Muscle layer of duodenum (tissue), 2 donors: ENCODE measurements around the gene LELP1.
"Not testable (repeated sequence)": the region's sequence is repeated elsewhere in the genome, so short reads cannot be mapped to it uniquely, and the experiment has no call there.

Source experiments
- H3K27ac ChIP-seq: one replicate; pipeline ENCODE4 v1.7.0; 2013; ENCODE audit warnings: mild to moderate bottlenecking, low read length
- H3K27me3 ChIP-seq: one replicate; pipeline ENCODE4 v1.7.0; 2013; ENCODE audit warnings: low read depth, mild to moderate bottlenecking, control low read depth, low read length
- H3K36me3 ChIP-seq, 2 donors: one replicate each; pipeline ENCODE4 v1.7.0; 2013; ENCODE audit warnings: low read length in 2 of 2, control low read depth in 1 of 2, mild to moderate bottlenecking in 1 of 2; ENCODE audit not compliant: insufficient read depth in 2 of 2, control insufficient read depth in 1 of 2
- H3K4me1 ChIP-seq, 2 donors: one replicate each; pipeline ENCODE4 v1.7.0; 2013; ENCODE audit warnings: low read length in 2 of 2, mild to moderate bottlenecking in 2 of 2, control low read depth in 1 of 2, moderate library complexity in 1 of 2; ENCODE audit not compliant: insufficient read depth in 2 of 2, control insufficient read depth in 1 of 2
- H3K4me3 ChIP-seq, 2 donors: one replicate each; pipeline ENCODE4 v1.7.0; 2013; ENCODE audit warnings: low read length in 2 of 2, low read depth in 1 of 2, mild to moderate bottlenecking in 1 of 2
- H3K9me3 ChIP-seq, 2 donors: one replicate each; pipeline ENCODE4 v1.7.0; 2013; ENCODE audit warnings: low read length in 2 of 2, control low read depth in 1 of 2, mild to moderate bottlenecking in 1 of 2; ENCODE audit not compliant: control insufficient read depth in 1 of 2
- donor health status: healthy.

LELP1 gene

DNA sequence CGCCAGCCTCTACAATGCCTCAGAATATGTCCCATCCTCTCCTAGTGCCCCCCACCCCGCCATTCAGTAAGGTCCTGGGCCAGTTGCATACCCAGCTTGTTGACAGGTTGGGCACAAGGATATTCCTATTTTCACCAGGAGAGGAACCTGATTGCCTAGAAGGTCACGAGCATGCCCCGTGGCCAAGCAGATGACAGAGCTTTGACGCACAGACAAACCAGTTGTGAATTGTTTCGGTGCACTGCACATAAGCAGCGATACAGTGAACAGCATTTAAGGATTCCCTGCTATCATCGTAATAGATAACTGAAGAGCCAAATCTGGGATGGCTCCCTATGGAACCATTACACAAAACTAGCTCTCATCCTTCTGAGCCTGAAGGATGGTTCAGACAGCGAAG lies 3.4 kb downstream of the LELP1 start:
- Histone ChIP-seq H3K9me3 (no peaks in the 10 kb centered on the region), H3K27me3 (no peaks in the 10 kb centered on the region), H3K36me3 (no peaks in the 10 kb centered on the region), H3K27ac (no peak overlapping the region), H3K4me3 (no peak overlapping the region), H3K4me1 (no peaks in the 10 kb centered on the region)

DNA sequence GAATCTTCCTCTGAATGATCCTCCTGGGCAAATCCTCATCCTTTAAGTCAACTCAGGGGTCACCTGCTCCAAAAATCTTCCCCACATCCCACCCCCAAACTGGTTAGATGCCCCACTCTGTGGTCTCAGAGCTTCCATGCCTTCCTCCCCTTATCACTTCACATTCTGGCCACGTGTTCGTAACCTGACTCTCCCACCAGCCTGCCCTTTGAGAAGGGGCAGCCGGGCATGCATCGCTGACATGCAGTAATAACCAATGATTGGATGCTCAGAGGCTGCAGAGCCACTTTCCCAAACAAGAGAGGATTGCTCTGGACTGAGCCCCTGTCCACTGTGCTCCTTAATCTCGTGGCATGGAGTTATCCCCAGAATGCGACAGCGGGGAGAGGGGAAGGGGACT lies 7.0 kb downstream of the LELP1 start:
- Histone ChIP-seq H3K4me3 (no peak overlapping the region), H3K4me1 (no peaks in the 10 kb centered on the region), H3K27me3 (no peaks in the 10 kb centered on the region), H3K9me3 (no peaks in the 10 kb centered on the region), H3K36me3 (no peaks in the 10 kb centered on the region), H3K27ac (no peak overlapping the region)

DNA sequence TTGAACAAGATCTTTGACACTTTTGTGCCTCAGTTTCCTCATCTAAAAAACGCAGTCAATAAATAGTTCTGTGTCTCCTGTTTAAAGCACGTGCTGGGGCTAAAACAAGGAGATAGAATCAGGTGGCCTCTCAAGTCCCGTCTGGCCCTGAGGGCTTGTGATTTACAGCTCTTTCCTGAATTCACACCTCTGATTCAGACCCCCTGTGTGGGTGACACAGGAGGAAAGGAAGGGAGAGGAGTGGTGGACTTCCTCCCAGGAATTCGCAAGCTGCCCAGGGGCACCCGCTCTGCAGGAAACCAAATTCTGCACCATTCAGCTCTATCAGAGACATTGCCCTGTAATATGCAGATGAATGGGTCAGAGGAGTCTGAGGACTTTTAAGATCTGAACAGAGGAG lies 9.0 kb downstream of the LELP1 start:
- H3K36me3 ChIP-seq: no peaks in the 10 kb centered on the region
- H3K27ac ChIP-seq: no peak overlapping the region
- H3K4me3 ChIP-seq: no peak overlapping the region
- H3K4me1 ChIP-seq: no peaks in the 10 kb centered on the region
- no peaks in the 10 kb centered on the region for H3K27me3 ChIP-seq
- no peaks in the 10 kb centered on the region for H3K9me3 ChIP-seq

DNA sequence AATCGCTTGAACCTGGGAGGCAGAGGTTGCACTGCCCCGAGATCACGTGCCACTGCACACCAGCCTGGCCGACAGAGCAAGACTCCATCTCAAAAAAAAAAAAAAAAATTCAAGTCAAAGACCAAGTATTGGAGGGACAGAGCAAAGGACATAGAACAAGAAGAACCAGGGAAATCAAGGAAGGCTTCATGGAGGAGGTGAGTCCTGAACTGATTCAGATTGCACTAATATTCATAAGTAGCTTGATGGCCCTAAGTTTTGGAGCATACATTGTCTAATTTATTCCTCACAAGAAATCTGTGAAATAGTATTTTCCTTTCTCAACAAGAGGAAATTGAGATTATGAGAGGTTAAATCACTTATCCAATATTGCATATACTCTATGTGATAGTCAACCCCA lies 10.3 kb downstream of the LELP1 start:
- no peaks in the 10 kb centered on the region for H3K9me3 ChIP-seq
- H3K27ac ChIP-seq: no peak overlapping the region
- no peaks in the 10 kb centered on the region for H3K4me1 ChIP-seq
- no peak overlapping the region for H3K4me3 ChIP-seq
- no peaks in the 10 kb centered on the region for H3K36me3 ChIP-seq
- no peaks in the 10 kb centered on the region for H3K27me3 ChIP-seq

DNA sequence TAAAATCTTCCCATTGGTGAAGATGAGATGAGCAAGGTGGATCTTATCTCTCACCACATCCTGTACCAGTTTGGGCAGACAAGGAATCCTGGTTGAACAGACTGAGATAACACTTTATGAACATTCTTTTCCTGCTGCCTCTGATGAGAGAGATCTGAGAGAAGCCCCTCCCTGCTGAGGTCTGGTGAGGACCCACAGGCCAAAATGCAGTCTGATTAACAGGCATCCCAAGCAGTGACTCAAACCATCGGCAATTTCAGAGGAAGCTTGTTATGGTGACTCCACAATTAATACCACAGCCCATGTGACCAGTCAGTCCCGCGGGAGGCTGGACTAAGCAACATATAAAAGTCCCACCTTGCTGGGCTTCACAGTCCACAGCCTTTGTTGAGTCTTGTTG lies 14.0 kb downstream of the LELP1 start, which contains the start of gene PRR9:
PRR9 (plus strand) TSS at position 373 of the 400 bp plus-strand sequence. CDS start 561 bp downstream, outside the sequence.
- Histone ChIP-seq H3K27me3 (no peaks in the 10 kb centered on the region), H3K9me3 (no peaks in the 10 kb centered on the region), H3K4me3 (no peak within 1 kb of the TSS)

DNA sequence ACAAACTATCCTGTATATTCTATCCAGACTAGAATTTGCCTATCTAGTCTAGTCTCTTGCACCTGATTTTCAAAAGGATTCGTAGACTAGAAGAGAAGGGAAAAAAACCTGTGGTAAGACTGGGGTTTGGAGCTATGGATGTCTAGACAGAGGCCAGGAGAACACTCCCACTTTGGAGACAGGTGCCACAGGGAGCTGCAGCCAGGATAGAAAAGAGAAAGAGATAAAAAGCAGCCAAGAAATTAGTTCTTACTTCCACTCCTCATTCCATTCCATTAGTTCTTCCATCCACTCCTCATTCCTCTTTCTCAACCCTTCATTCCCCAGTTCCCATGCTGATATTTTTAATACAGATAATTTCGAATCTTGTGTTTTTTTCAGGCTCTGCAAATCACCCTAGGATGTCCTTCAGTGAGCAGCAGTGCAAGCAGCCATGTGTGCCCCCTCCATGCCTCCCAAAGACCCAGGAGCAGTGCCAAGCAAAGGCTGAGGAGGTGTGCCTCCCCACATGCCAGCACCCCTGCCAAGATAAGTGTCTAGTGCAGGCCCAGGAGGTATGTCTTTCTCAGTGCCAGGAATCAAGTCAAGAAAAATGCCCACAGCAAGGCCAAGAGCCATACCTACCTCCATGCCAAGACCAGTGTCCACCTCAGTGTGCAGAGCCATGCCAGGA lies 14.7 kb downstream of the LELP1 start:
- no peak overlapping the region for H3K27ac ChIP-seq
- H3K4me3 ChIP-seq: no peak overlapping the region
- no peaks in the 10 kb centered on the region for H3K27me3 ChIP-seq
- no peaks in the 10 kb centered on the region for H3K9me3 ChIP-seq
- no peaks in the 10 kb centered on the region for H3K4me1 ChIP-seq
- H3K36me3 ChIP-seq: no peaks in the 10 kb centered on the region

More for the DNA sequence above, 14.0 kb downstream of the LELP1 start, which contains the start of gene PRR9:
- Histone ChIP-seq H3K27ac (no peak within 1 kb of the TSS), H3K36me3 (no peaks in the 10 kb centered on the region), H3K4me1 (no peaks in the 10 kb centered on the region)

DNA sequence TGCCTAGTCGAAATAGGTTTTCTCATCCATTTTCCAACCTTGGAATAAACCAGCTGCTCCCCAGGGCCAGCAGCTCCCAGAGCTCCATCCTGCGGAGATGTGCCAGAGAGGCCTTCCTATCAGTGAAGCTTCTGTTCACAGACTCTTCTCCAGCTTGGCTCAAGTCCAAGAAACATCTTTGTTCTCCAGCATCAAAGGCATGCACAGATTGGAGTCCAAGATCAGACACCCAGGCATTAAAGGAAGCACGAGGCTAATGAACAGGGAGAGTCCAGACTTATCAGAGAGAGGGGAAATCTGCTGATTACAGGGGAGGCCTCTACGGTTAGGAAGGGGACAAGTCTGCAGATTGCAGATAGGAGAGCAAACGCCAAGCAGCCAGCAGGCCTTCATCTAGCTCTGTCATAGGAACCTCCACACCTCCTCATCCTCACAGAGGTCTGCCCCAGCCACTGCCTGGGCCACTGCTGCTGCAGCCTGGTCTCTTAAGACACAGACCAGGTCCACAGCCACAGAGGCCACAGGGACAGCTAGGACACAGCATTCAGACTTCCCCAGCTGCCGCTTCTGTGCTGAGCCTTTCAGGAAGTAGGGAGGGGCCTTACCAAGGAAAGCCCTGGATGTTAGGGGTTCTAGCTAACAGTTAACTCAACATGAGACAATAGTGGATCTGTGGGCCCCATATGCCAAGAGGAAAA lies 17.5 kb downstream of the LELP1 start:
- no peaks in the 10 kb centered on the region for H3K4me1 ChIP-seq

DNA sequence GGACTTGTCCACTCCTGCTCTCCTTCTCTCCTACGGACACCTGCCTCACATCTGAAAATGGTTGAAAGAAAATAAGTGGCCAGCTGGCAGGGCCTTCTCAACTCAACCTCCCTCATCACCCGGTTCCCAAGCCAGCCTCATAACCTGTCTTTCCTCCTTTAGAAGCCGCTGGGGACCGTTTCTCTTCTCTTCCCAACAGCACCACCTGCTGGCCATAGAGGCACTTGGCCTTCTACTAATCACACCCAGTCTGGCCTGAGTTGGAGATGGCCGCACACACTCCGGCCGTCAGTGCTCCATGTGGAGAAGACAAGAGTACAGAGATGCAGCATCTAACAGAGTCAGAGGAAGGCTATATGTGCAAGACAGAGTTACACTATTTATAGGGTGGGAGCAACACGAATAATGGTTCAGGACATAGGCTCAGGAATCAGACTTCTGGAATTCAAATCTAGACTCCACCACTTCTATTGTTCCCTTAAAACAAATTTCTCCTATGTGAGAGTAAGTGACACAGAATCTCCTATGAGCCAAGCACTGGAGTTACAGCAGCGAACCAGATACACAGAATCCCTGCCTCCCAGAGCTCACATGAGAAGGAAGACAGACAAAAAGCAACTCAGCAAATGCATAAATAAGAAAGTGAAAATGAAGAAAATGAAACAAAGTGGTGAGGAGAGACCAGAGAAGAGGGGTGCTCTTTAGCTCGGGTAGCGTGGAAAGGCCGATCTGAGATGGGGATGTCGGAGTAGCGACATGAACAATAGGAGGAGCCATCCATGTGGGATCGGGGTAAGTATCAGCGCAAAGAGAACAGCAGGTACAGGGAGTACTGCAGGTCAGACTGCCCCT lies 20.0 kb downstream of the LELP1 start:
- H3K4me3 ChIP-seq, H3K9me3 ChIP-seq, H3K36me3 ChIP-seq, H3K4me1 ChIP-seq, H3K27me3 ChIP-seq, H3K27ac ChIP-seq: not testable (repeated sequence)

More for the DNA sequence above, 17.5 kb downstream of the LELP1 start:
- Histone ChIP-seq H3K4me3 (no peak overlapping the region), H3K9me3 (no peaks in the 10 kb centered on the region), H3K27me3 (no peaks in the 10 kb centered on the region), H3K36me3 (no peaks in the 10 kb centered on the region), H3K27ac (no peak overlapping the region)

DNA sequence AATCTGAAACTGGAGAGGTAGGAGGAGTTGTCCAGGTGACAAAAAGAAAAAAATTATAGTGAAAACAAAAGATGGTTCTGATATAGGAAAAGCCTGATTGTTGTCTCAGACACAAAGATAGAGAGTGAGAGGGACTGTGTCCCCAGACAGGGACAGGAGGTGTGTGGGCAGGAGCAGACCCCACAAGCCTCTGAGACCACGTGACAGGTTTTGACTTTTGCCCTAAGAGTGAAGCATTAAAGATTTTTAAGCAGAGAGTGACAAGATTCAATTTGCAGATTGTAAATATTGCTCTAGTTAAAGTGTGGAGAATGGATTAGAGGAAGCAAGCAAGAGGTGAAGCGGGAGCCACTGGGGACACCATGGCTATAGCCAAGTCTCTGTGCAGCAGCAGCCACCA lies 24.6 kb downstream of the LELP1 start:
- no peaks in the 10 kb centered on the region for H3K9me3 ChIP-seq
- no peaks in the 10 kb centered on the region for H3K36me3 ChIP-seq
- no peaks in the 10 kb centered on the region for H3K27me3 ChIP-seq
- H3K4me3 ChIP-seq: no peak overlapping the region
- no peaks in the 10 kb centered on the region for H3K4me1 ChIP-seq
- no peak overlapping the region for H3K27ac ChIP-seq

DNA sequence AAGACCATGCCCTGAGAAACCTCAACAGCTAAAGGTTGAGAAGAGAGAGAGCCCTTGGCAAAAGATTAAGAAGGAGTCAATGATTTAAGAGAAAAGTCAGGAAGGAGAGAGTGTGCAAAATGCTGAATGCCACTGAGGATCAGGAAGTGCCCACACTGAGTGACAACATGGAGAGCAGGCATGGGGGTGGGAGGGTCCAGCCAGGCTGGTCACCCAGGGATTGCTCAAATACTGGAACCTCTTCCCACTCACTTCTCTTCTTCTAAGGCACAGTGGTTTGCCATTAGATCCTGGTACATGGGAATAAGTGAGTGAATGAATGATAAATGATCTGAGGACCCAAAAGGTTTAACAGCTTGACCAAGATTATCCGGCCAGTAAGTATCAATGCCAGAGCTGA lies 25.3 kb downstream of the LELP1 start:
- Histone ChIP-seq H3K9me3 (no peaks in the 10 kb centered on the region), H3K4me3 (no peak overlapping the region), H3K27me3 (no peaks in the 10 kb centered on the region), H3K36me3 (no peaks in the 10 kb centered on the region), H3K4me1 (no peaks in the 10 kb centered on the region), H3K27ac (no peak overlapping the region)

DNA sequence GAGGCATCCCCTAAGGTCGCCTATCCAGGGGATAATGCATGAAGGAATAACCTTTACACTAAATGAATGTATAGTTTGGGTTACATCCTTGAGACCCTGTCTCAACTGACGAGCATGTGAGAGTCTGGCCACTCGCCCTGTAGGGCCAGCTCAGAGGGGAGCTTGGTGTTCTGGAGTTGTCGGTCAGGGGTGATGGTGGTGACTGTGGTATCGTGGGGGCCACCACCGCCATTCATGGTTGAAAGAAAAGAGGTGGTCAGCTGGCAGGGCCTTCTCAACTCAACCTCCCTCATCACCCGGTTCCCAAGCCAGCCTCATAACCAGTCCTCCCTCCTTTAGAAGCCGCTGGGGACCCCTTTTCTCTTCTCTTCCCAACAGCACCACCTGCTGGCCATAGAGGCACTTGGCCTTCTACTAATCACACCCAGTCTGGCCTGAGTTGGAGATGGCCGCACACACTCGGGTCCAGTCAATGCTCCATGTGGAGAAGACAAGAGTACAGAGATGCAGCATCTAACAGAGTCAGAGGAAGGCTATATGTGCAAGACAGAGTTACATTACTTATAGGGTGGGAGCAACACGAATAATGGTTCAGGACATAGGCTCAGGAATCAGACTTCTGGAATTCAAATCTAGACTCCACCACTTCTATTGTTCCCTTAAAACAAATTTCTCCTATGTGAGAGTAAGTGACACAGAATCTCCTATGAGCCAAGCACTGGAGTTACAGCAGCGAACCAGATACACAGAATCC lies 26.0 kb downstream of the LELP1 start:
- not testable (repeated sequence) for H3K27ac ChIP-seq, H3K27me3 ChIP-seq, H3K4me1 ChIP-seq, H3K36me3 ChIP-seq, H3K4me3 ChIP-seq, H3K9me3 ChIP-seq
